Liver (tissue), 9 donors: Measurements from ENCODE around the gene ZFYVE1. TPM values are rescaled to one million over a fixed set of nuclear protein-coding genes. Genes with fewer than 3 reads are reported as not detected.

Experiments used
- DNase-seq: peaks from one replicate; pipeline ENCODE4 v3.0.0-alpha.2; 2017; ENCODE audit warnings: low spot score
- H3K27ac ChIP-seq, 2 donors: one replicate each; pipeline ENCODE4 v1.7.0; 2013; ENCODE audit warnings: inconsistent platforms in 2 of 2, low read length in 2 of 2, control low read depth in 1 of 2, low read depth in 1 of 2, mild to moderate bottlenecking in 1 of 2
- H3K27me3 ChIP-seq, 4 donors: one replicate each; pipeline versions ENCODE4 v1.6.1 to v1.7.0; 2013; ENCODE audit warnings: low read length in 3 of 4, inconsistent platforms in 1 of 4, mild to moderate bottlenecking in 1 of 4, moderate library complexity in 1 of 4; ENCODE audit not compliant: control insufficient read depth in 4 of 4, insufficient read depth in 4 of 4
- H3K36me3 ChIP-seq, 4 donors: one replicate each; pipeline versions ENCODE4 v1.6.1 to v1.7.0; 2013; ENCODE audit warnings: low read length in 3 of 4, mild to moderate bottlenecking in 3 of 4, low read depth in 1 of 4, moderate library complexity in 1 of 4; ENCODE audit not compliant: control insufficient read depth in 4 of 4, insufficient read depth in 3 of 4
- H3K4me1 ChIP-seq, 4 donors: one replicate each; pipeline versions ENCODE4 v1.6.1 to v1.7.0; 2013; ENCODE audit warnings: low read length in 3 of 4, mild to moderate bottlenecking in 3 of 4, moderate library complexity in 1 of 4; ENCODE audit not compliant: control insufficient read depth in 4 of 4, insufficient read depth in 4 of 4
- H3K4me3 ChIP-seq, 3 donors: one replicate each; pipeline versions ENCODE4 v1.6.1 to v1.7.0; 2013; ENCODE audit warnings: low read length in 3 of 3, control low read depth in 1 of 3, low read depth in 1 of 3, mild to moderate bottlenecking in 1 of 3
- H3K9ac ChIP-seq, 2 donors: one replicate each; pipeline ENCODE4 v1.7.0; 2013; ENCODE audit warnings: low read length in 2 of 2, mild to moderate bottlenecking in 2 of 2, moderate library complexity in 2 of 2, control low read depth in 1 of 2, low read depth in 1 of 2
- H3K9me3 ChIP-seq, 4 donors: one replicate each; pipeline versions ENCODE4 v1.6.1 to v1.7.0; 2013; ENCODE audit warnings: low read length in 3 of 4; ENCODE audit not compliant: control insufficient read depth in 4 of 4
- FOXA1 ChIP-seq: IDR thresholded peaks from 2 replicates; pipeline ENCODE4 v1.6.1; 2016; ENCODE audit warnings: antibody characterized with exemption
- FOXA2 ChIP-seq: IDR thresholded peaks from 2 replicates; pipeline ENCODE4 v1.6.1; 2016; ENCODE audit warnings: antibody characterized with exemption
- GABPA ChIP-seq, 2 donors: IDR thresholded peaks in 1 of 2; conservative IDR thresholded peaks in 1 of 2; 2 replicates each; pipeline ENCODE4 v1.6.1; 2016; ENCODE audit warnings: antibody characterized with exemption in 2 of 2, mild to moderate bottlenecking in 1 of 2, moderate library complexity in 1 of 2
- HNF4A ChIP-seq, 2 donors: conservative IDR thresholded peaks; 2 replicates each; pipeline ENCODE4 v1.6.1; 2016; ENCODE audit warnings: antibody characterized with exemption in 2 of 2, mild to moderate bottlenecking in 2 of 2
- HNF4G ChIP-seq: IDR thresholded peaks from 2 replicates; pipeline ENCODE4 v1.6.1; 2016; ENCODE audit warnings: antibody characterized with exemption
- JUND ChIP-seq, 2 donors: IDR thresholded peaks; 2 replicates each; pipeline ENCODE4 v1.6.1; 2016; ENCODE audit warnings: antibody characterized with exemption in 2 of 2
- NR2F2 ChIP-seq: IDR thresholded peaks from 2 replicates; pipeline ENCODE4 v1.6.1; 2016; ENCODE audit warnings: antibody characterized with exemption
- RAD21 ChIP-seq, 2 donors: IDR thresholded peaks; 2 replicates each; pipeline ENCODE4 v1.6.1; 2016; ENCODE audit warnings: antibody characterized with exemption in 2 of 2, mild to moderate bottlenecking in 2 of 2
- RXRA ChIP-seq, 2 donors: IDR thresholded peaks; 2 replicates each; pipeline ENCODE4 v1.6.1; 2017 to 2018; ENCODE audit warnings: antibody characterized with exemption in 2 of 2, mild to moderate bottlenecking in 1 of 2
- SP1 ChIP-seq: IDR thresholded peaks from 2 replicates; pipeline ENCODE4 v1.6.1; 2018; ENCODE audit warnings: antibody characterized with exemption, mild to moderate bottlenecking
- TAF1 ChIP-seq: conservative IDR thresholded peaks from 2 replicates; pipeline ENCODE4 v1.6.1; 2016; ENCODE audit warnings: antibody characterized with exemption, mild to moderate bottlenecking
- YY1 ChIP-seq: IDR thresholded peaks from 2 replicates; pipeline ENCODE4 v1.6.1; 2016; ENCODE audit warnings: antibody characterized with exemption, mild to moderate bottlenecking
- WGBS: extraction: QIAGEN DNeasy Blood & Tissue Kit; methylation state at CpG from one replicate; pipeline ENCODE4 v1.1.7; 2013; 5-methylcytosine and 5-hydroxymethylcytosine counted together
- polyA plus RNA-seq, 2 donors: library from polyadenylated mRNA; stranded (reverse) in 1 of 2; unstranded in 1 of 2; fragments of 200-250 nt in 1 of 2; fragments of >200 nt in 1 of 2; fragmentation: Nextera tagmentation in 1 of 2; extraction: Ambion mirVana in 1 of 2; gene quantifications; one replicate each; pipeline versions ENCODE4 v1.2.1 to v1.2.3, GENCODE V29; 2013 to 2015
- total RNA-seq, 2 donors: library from RNA; depleted of rRNA; stranded (reverse); fragments of >200 nt; gene quantifications; one replicate each; pipeline ENCODE4 v1.2.3, GENCODE V29; 2014
- TF ChIP-seq, protein P1 (sequence below): IDR thresholded peaks from 2 replicates; pipeline ENCODE4 v1.6.1; 2016; ENCODE audit warnings: antibody characterized with exemption
- TF ChIP-seq, protein P2 (sequence below): IDR thresholded peaks from 2 replicates; pipeline ENCODE4 v1.6.1; 2016; ENCODE audit warnings: antibody characterized with exemption
- TF ChIP-seq, protein P3 (sequence below): fragments of 150-350 bp; IDR thresholded peaks from 2 replicates; pipeline ENCODE4 v1.5.1; 2017; ENCODE audit warnings: improper control_type of control experiment, low read depth, low read length; ENCODE audit not compliant: missing input control
- TF ChIP-seq, protein P4 (sequence below): IDR thresholded peaks from 2 replicates; pipeline ENCODE4 v1.6.1; 2016; ENCODE audit warnings: antibody characterized with exemption, mild to moderate bottlenecking
- TF ChIP-seq, protein P5 (sequence below): IDR thresholded peaks from 2 replicates; pipeline ENCODE4 v1.6.1; 2016; ENCODE audit warnings: antibody characterized with exemption
- donor health status: healthy.
- donor health status: healthy.
- donor health status: healthy.
- donor health status: healthy.
- donor health status: healthy.

The ZFYVE1 gene
- total and polyA plus RNA-seq, 4 donors, result 5.8 to 13.5 (median 7.9) TPM

DNA sequence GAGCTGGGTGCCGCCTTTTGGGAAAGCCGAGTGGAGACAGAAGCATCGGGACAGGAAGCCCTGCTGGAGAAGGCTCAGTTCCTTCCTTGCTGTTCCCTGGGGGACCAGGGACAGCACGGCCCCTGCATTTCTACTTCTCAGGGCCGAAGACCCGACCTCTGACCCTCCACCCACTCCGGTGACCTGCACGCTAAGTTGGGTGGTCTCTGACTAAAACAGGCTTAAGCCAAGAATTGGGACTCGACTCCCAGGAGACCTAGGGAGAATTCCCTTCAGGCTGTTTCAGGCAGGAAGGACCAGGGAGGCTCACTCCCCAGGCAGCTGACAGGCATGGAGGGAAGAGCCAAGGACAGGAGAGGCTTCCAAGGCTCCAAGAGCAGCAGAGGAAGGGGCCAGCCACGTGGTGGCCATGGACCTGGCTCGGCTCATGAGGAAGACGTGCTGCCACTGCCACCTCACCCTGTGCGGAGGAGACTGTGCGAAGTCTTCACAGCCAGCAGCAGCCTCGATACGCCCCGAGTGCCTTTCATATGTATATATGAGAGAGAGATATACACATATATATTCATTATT lies 56.8 kb downstream of the ZFYVE1 start (continued):
- TF ChIP-seq, protein P1, sequence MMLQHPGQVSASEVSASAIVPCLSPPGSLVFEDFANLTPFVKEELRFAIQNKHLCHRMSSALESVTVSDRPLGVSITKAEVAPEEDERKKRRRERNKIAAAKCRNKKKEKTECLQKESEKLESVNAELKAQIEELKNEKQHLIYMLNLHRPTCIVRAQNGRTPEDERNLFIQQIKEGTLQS, result no peak
- no peak for TF ChIP-seq NR2F2
- TF ChIP-seq, protein P2, sequence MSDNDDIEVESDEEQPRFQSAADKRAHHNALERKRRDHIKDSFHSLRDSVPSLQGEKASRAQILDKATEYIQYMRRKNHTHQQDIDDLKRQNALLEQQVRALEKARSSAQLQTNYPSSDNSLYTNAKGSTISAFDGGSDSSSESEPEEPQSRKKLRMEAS, result no peak

DNA sequence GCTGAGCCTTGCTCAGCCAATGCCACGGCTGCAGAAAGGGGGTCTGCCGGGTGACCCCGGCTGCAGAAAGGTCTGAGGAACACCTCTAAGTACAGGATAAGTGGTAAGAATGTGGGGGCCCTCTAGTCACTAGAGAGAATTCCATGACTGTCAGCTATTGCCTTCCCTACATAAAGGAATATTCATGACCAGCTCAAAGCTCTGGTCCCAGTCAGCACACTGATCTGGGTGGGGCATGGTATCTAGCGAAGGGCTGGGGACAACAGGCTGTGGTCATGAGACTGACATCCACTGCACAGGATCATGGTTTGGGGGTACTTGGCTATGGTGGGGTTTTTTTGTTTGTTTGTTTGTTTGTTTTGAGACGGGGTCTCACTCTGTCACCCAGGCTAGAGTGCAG lies 58.6 kb downstream of the ZFYVE1 start:
- Histone ChIP-seq H3K36me3 (peaks cover 13 to 42% (median 23%) of the 10 kb centered on the region in 4 donors), H3K9ac (no peak overlapping the region), H3K27ac (no peak overlapping the region), H3K4me1 (no peaks in the 10 kb centered on the region), H3K4me3 (no peak overlapping the region), H3K27me3 (no peaks in the 10 kb centered on the region), H3K9me3 (no peaks in the 10 kb centered on the region)
- WGBS, result 95% methylated on average over 5 of the region's 5 CpGs
- no peak for DNase-seq
- TF ChIP-seq, protein P3, sequence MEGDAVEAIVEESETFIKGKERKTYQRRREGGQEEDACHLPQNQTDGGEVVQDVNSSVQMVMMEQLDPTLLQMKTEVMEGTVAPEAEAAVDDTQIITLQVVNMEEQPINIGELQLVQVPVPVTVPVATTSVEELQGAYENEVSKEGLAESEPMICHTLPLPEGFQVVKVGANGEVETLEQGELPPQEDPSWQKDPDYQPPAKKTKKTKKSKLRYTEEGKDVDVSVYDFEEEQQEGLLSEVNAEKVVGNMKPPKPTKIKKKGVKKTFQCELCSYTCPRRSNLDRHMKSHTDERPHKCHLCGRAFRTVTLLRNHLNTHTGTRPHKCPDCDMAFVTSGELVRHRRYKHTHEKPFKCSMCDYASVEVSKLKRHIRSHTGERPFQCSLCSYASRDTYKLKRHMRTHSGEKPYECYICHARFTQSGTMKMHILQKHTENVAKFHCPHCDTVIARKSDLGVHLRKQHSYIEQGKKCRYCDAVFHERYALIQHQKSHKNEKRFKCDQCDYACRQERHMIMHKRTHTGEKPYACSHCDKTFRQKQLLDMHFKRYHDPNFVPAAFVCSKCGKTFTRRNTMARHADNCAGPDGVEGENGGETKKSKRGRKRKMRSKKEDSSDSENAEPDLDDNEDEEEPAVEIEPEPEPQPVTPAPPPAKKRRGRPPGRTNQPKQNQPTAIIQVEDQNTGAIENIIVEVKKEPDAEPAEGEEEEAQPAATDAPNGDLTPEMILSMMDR, result no peak
- no peak for TF ChIP-seq HNF4A (conservative IDR thresholded peaks at IDR 0.05)

DNA sequence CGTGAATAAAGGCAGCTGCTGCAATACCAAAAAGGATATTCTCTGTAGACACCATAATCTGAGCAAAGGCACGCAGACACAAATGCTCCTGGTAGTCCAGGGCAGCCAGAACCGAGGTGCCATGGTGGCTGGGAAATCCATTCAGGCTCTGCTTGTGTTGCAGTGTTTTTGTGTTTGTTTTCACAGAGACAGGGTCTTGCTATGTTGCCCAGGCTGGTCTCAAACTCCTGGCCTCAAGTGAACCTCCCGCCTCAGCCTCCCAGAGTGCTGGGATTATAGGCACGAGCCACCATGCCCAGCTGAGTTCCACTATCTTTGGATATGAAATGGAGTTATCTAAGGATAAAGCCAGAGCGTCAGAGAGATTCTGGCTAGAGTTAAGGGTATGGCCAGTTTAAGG lies 60.9 kb downstream of the ZFYVE1 start:
- no peak for DNase-seq
- Histone ChIP-seq H3K9ac (no peak overlapping the region), H3K4me3 (no peak overlapping the region), H3K27ac (no peak overlapping the region), H3K27me3 (no peaks in the 10 kb centered on the region), H3K9me3 (no peaks in the 10 kb centered on the region), H3K4me1 (no peaks in the 10 kb centered on the region), H3K36me3 (peaks cover 6 to 30% (median 15%) of the 10 kb centered on the region in 4 donors)
- whole genome bisulfite sequencing, result 95% methylated on average over 6 of the region's 6 CpGs
- TF ChIP-seq HNF4G (no peak), FOXA1 (no peak), RAD21 (IDR thresholded peaks at IDR 0.05) (no peak), SP1 (no peak), TAF1 (no peak), FOXA2 (no peak), JUND (IDR thresholded peaks at IDR 0.05) (no peak), YY1 (no peak), HNF4A (conservative IDR thresholded peaks at IDR 0.05) (no peak), GABPA (IDR thresholded peaks at IDR 0.05 in 1 of 2, conservative IDR thresholded peaks at IDR 0.05 in 1 of 2) (no peak), RXRA (IDR thresholded peaks at IDR 0.05) (no peak)
- TF ChIP-seq, protein P4, sequence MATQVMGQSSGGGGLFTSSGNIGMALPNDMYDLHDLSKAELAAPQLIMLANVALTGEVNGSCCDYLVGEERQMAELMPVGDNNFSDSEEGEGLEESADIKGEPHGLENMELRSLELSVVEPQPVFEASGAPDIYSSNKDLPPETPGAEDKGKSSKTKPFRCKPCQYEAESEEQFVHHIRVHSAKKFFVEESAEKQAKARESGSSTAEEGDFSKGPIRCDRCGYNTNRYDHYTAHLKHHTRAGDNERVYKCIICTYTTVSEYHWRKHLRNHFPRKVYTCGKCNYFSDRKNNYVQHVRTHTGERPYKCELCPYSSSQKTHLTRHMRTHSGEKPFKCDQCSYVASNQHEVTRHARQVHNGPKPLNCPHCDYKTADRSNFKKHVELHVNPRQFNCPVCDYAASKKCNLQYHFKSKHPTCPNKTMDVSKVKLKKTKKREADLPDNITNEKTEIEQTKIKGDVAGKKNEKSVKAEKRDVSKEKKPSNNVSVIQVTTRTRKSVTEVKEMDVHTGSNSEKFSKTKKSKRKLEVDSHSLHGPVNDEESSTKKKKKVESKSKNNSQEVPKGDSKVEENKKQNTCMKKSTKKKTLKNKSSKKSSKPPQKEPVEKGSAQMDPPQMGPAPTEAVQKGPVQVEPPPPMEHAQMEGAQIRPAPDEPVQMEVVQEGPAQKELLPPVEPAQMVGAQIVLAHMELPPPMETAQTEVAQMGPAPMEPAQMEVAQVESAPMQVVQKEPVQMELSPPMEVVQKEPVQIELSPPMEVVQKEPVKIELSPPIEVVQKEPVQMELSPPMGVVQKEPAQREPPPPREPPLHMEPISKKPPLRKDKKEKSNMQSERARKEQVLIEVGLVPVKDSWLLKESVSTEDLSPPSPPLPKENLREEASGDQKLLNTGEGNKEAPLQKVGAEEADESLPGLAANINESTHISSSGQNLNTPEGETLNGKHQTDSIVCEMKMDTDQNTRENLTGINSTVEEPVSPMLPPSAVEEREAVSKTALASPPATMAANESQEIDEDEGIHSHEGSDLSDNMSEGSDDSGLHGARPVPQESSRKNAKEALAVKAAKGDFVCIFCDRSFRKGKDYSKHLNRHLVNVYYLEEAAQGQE, result no peak
- TF ChIP-seq, protein P5, sequence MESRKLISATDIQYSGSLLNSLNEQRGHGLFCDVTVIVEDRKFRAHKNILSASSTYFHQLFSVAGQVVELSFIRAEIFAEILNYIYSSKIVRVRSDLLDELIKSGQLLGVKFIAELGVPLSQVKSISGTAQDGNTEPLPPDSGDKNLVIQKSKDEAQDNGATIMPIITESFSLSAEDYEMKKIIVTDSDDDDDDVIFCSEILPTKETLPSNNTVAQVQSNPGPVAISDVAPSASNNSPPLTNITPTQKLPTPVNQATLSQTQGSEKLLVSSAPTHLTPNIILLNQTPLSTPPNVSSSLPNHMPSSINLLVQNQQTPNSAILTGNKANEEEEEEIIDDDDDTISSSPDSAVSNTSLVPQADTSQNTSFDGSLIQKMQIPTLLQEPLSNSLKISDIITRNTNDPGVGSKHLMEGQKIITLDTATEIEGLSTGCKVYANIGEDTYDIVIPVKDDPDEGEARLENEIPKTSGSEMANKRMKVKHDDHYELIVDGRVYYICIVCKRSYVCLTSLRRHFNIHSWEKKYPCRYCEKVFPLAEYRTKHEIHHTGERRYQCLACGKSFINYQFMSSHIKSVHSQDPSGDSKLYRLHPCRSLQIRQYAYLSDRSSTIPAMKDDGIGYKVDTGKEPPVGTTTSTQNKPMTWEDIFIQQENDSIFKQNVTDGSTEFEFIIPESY, result no peak
- TF ChIP-seq, protein P3, result no peak
- TF ChIP-seq, protein P2, result no peak
- TF ChIP-seq, protein P1, result no peak
